GM21423 (cell line): ENCODE data around the gene CLIP1.
"Not testable (repeated sequence)": the region's sequence is repeated elsewhere in the genome, so short reads cannot be mapped to it uniquely, and the experiment has no call there.

Source experiments
- ATAC-seq: cut with Tn5 transposase; IDR thresholded peaks from one replicate; pipeline ENCODE4 v1.9.1; 2021; ENCODE audit warnings: mild to moderate bottlenecking, moderate library complexity; ENCODE audit not compliant: unreplicated experiment

Gene CLIP1

GRCh38 chr12:122399592-122400373, 22.7 kb downstream of the CLIP1 start:
- ATAC-seq: no peak

- ATAC-seq: no peak
These were observed 23.2 kb downstream of the CLIP1 start for GRCh38 chr12:122399254-122399591.

- not testable (repeated sequence) for ATAC-seq
These were observed 24.5 kb downstream of the CLIP1 start for GRCh38 chr12:122397981-122398380.

DNA sequence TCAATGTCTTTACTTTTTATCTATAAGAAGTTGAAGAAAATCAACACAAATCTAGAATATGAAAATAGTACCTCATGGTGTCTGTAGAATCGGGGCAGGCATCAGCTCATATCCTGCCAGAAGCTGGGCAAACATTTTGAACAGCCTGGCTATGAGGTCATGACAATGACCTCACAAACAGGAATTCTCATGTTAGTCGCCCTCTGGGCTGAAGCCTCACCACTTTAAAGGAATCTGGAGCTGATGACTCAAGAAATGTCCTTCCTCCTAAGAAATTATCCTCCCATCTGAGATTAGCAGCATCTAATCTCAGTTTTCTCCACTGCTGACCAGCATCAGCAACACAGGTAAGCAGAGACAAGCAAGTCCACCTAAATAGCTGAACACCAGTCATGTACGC, 27.1 kb downstream of the CLIP1 start:
- ATAC-seq: no peak

DNA sequence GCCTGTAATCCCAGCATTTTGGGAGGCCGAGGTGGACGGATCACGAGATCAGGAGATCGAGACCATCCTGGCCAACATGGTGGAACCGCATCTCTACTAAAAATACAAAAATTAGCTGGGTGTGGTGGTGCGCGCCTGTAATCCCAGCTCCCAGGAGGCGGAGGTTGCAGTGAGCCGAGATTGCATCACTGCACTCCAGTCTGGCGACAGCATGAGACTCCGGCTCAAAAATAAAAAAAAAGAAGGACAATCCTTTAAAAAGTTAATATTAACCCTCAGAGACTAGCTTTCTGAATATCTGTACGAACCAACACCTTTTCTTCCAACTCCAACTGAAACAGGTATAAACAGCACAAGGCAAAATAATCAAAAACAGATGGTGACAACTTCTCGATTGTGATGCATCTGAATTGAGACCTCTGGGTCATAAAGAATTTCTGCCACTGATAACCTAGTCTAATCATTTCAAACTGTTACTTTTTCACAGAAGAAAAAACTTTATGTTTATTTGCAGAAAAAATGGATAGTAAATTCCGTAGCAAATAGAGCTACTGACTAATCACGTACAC, 27.8 kb downstream of the CLIP1 start:
- no peak for ATAC-seq

- ATAC-seq: no peak
These were observed 28.7 kb downstream of the CLIP1 start for GRCh38 chr12:122393817-122394216.

- ATAC-seq: no peak
These were observed 30.1 kb downstream of the CLIP1 start for GRCh38 chr12:122392411-122392810.

DNA sequence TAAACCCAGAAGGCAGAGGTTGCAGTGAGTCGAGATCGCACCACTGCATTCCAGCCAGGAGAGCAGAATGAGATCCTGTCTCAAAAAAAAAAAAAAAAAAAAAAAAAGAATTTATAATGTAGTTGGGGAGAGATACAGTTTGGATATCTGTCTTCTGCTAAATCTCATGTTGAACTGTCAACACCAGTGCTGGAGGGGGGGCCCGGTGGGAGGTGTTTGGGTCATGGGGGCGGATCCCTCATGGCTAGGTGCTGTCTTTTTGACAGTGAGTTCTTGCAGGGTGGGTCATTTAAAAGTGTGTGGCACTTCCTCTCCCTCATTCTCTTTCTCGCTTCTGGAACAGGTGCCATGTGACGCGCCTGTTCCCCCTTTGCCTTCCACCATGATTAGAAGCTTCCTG, 32.8 kb downstream of the CLIP1 start:
- no peak for ATAC-seq

DNA sequence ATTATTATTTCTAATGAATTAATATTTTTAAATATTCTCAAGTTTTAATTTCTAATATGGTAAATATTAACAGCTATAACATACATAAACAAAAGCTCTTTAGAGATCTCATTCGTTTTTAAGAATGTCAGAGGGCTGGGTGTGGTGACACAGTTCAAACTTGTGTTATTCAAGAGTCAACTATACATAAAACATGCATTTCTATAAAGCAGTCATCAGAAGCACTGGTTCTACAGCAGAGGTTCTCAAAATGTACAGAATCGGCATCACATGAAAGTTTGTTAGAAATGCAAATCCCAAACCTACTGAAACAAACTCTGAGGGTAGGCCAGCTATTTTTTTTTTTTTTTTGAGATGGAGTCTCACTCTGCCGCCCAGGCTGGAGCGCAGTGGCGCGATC, 34.6 kb downstream of the CLIP1 start:
- ATAC-seq: no peak

GRCh38 chr12:122385171-122386016, 37.1 kb downstream of the CLIP1 start:
- ATAC-seq: no peak

- ATAC-seq: no peak
These were observed 39.5 kb downstream of the CLIP1 start for GRCh38 chr12:122382919-122383350.

- ATAC-seq: no peak
These were observed 41.4 kb downstream of the CLIP1 start for GRCh38 chr12:122381021-122381420.

DNA sequence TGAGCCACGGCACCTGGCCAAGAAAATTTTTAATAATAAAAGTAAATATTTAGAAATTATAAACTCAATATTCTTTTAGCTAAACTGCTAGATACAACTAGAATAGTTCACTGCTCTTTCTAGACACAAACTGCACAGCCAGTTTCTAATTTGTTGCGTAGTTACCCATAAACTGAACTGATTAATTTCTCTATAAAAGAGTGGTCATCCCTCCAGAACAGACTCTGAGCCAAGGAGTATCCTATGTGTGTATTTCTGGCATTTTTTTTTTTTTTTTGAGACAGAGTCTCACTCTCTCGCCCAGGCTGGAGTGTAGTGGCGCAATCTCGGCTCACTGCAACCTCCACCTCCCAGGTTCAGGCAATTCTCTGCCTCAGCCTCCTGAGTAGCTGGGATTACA, 45.7 kb downstream of the CLIP1 start:
- ATAC-seq: not testable (repeated sequence)

DNA sequence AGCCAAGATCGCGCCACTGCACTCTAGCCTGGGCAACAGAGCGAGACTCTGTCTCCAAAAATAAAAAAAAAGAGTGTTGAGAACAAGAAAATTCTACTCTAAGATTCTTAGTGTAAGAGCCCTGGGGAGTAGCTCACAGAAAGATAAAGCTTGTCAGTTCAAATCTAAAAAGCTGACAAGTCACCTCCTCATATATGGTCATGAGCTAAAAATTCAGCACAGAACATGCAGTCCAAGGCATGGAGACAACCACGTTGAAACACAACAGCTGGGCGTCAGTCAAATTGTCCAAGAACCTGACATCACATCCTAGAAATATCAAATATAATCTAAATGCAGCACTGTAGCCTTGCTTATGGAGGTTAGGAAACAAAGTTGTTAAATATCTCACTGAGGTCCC, 47.8 kb downstream of the CLIP1 start:
- no peak for ATAC-seq

DNA sequence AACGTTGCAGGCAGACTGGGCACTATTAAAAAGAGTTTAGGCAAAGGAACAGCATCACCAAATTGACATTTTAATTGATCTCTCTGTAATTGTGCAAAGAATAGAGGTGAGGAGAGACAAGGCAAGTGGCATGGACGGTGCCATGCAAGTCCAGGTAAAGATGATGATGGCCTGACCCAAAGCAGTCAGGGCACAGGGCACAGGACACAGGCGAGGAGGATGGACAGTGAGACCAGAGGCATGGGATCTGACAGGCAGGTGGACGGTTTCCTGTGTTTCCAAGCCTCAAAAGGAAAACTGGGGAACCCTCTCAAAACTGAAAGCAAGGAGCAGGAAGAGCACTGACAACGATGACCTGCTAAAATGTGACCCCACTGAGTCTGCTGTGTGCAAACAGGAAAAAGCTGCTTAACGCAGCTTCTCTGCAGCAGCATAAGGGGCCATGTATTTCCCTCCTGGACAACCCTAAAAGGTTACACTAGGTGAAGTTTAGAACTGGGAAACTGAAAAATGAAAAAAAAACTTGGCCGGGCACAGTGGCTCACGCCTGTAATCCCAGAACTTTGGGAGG, 50.9 kb downstream of the CLIP1 start:
- no peak for ATAC-seq

- ATAC-seq: no peak
These were observed 54.0 kb downstream of the CLIP1 start for GRCh38 chr12:122368361-122369073.

- ATAC-seq: not testable (repeated sequence)
These were observed 54.8 kb downstream of the CLIP1 start for GRCh38 chr12:122367632-122368031.

GRCh38 chr12:122366685-122367475, 55.6 kb downstream of the CLIP1 start:
- ATAC-seq: no peak

DNA sequence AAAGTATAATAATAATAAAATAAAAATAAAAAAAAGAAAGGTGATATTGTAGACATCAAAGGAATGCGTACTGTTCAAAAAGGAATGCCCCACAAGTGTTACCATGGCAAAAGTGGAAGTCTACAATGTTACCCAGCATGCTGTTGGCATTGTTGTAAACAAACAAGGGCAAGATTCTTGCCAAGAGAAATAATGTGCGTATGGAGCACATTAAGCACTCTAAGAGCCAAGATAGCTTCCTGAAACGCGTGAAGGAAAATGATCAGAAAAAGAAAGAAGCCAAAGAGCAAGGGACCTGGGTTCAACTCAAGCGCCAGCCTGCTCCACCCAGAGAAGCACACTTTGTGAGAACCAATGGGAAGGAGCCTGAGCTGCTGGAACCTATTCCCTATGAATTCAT, 57.2 kb downstream of the CLIP1 start:
- not testable (repeated sequence) for ATAC-seq

DNA sequence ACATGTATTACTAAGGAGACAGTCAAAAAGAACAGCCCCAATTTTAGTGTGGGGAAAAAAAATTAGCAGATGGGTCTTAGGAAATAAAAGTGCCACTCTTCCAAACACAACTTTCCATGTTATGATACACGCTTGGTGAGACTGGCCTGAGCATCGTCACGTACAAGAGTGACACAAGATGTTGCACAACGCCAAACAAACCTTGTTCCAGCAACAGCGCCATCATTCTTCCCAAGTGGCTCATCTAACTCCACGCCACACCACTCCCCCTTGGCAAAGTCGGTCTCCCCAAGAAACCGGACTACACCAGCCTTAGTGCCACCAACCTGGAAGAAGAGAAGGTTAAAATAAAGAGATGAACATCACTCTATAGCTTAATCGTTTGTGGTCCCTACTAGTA, 58.7 kb downstream of the CLIP1 start:
- ATAC-seq: no peak
